ENCODE measurements around the gene MATN3. TPM values are rescaled to one million over a fixed set of nuclear protein-coding genes. Genes with fewer than 3 reads are reported as not detected.
A peak's percentile ranks its signal among the peaks of the same experiment; 100 is the strongest.

The MATN3 gene
- total and polyA plus RNA-seq, 5 donors from 2014 or later = not detected

- peak overlapping the region in 1 of 4 donors; percentile 77 for H3K4me3 Mint-ChIP-seq
- peaks cover 27% of the 10 kb centered on the region for H3K27me3 ChIP-seq (ENCODE audit: control insufficient read depth, insufficient read depth, low read length)
- H3K36me3 Mint-ChIP-seq = no peaks in the 10 kb centered on the region
- H3K36me3 ChIP-seq (ENCODE audit: control insufficient read depth, insufficient read depth, low read length) = no peaks in the 10 kb centered on the region
- H3K27me3 Mint-ChIP-seq = peaks cover 32% of the 10 kb centered on the region
- ATAC-seq (ENCODE audit: low read depth in 2 of 2) (no peak), DNase-seq (no peak)
- H3K27ac Mint-ChIP-seq = no peak overlapping the region
- H3K27ac ChIP-seq (ENCODE audit: insufficient read depth, low read length, poor library complexity, severe bottlenecking) = no peak overlapping the region
- H3K4me1 Mint-ChIP-seq = peaks cover 16 to 26% (median 19%) of the 10 kb centered on the region in 4 donors
- no peaks in the 10 kb centered on the region for H3K9me3 ChIP-seq (ENCODE audit: control insufficient read depth in 2 of 2, low read length in 2 of 2)
- no peak overlapping the region for H3K4me3 ChIP-seq (ENCODE audit: low read depth, low read length)
- H3K4me1 ChIP-seq (ENCODE audit: control insufficient read depth, insufficient read depth, low read length, poor library complexity, severe bottlenecking) = peaks cover 15% of the 10 kb centered on the region
- H3K9me3 Mint-ChIP-seq = no peaks in the 10 kb centered on the region
These were observed 20.6 kb downstream of the MATN3 start for GRCh38 chr2:19991895-19992294.

- Histone ChIP-seq H3K36me3 (ENCODE audit: control insufficient read depth, insufficient read depth, low read length) (no peaks in the 10 kb centered on the region), H3K27ac (ENCODE audit: insufficient read depth, low read length, poor library complexity, severe bottlenecking) (peak overlapping the region; percentile 58), H3K4me1 (ENCODE audit: control insufficient read depth, insufficient read depth, low read length, poor library complexity, severe bottlenecking) (peaks cover 15% of the 10 kb centered on the region), H3K27me3 (ENCODE audit: control insufficient read depth, insufficient read depth, low read length) (peaks cover 27% of the 10 kb centered on the region), H3K9me3 (ENCODE audit: control insufficient read depth in 2 of 2, low read length in 2 of 2) (no peaks in the 10 kb centered on the region), H3K4me3 (ENCODE audit: low read depth, low read length) (peak overlapping the region; percentile 67)
- DNase-seq = no peak
- no peak for ATAC-seq (ENCODE audit: low read depth in 2 of 2)
- H3K9me3 Mint-ChIP-seq = no peaks in the 10 kb centered on the region
- no peaks in the 10 kb centered on the region for H3K36me3 Mint-ChIP-seq
- peaks cover 17 to 26% (median 23%) of the 10 kb centered on the region in 4 donors for H3K4me1 Mint-ChIP-seq
- H3K27me3 Mint-ChIP-seq = peaks cover 25% of the 10 kb centered on the region
- peak overlapping the region; percentile 77 to 94 (median 92) for H3K4me3 Mint-ChIP-seq
- H3K27ac Mint-ChIP-seq = peak overlapping the region in 2 of 3 donors; percentile 71 to 95
These were observed 22.1 kb downstream of the MATN3 start for GRCh38 chr2:19990416-19990728.

- peaks cover 27% of the 10 kb centered on the region for H3K27me3 ChIP-seq (ENCODE audit: control insufficient read depth, insufficient read depth, low read length)
- Mint-ChIP-seq H3K27me3 (peaks cover 25% of the 10 kb centered on the region), H3K4me3 (peak within 1 kb of the TSS; percentile 77 to 94 (median 92)), H3K36me3 (no peaks in the 10 kb centered on the region), H3K9me3 (no peaks in the 10 kb centered on the region), H3K27ac (peak within 1 kb of the TSS; percentile 38 to 95 (median 95)), H3K4me1 (peaks cover 17 to 26% (median 23%) of the 10 kb centered on the region in 4 donors)
- DNase-seq = peak; percentile 83 to 90 (median 85)
- peak; percentile 88 for ATAC-seq (ENCODE audit: low read depth in 2 of 2)
- peak within 1 kb of the TSS; percentile 58 for H3K27ac ChIP-seq (ENCODE audit: insufficient read depth, low read length, poor library complexity, severe bottlenecking)
- peaks cover 15% of the 10 kb centered on the region for H3K4me1 ChIP-seq (ENCODE audit: control insufficient read depth, insufficient read depth, low read length, poor library complexity, severe bottlenecking)
- H3K4me3 ChIP-seq (ENCODE audit: low read depth, low read length) = peak within 1 kb of the TSS; percentile 78
- no peaks in the 10 kb centered on the region for H3K9me3 ChIP-seq (ENCODE audit: control insufficient read depth in 2 of 2, low read length in 2 of 2)
- H3K36me3 ChIP-seq (ENCODE audit: control insufficient read depth, insufficient read depth, low read length) = no peaks in the 10 kb centered on the region
These were observed 22.6 kb downstream of the MATN3 start, which contains the start of gene WDR35 for GRCh38 chr2:19989667-19990415. WDR35 (minus strand) TSS chr2:19990105; CDS start chr2:19990015, 90 bp downstream.

GRCh38 chr2:19989342-19989666 lies 23.2 kb downstream of the MATN3 start:
- H3K27me3 ChIP-seq (ENCODE audit: control insufficient read depth, insufficient read depth, low read length) = peaks cover 24% of the 10 kb centered on the region
- no peak for ATAC-seq (ENCODE audit: low read depth in 2 of 2)
- Mint-ChIP-seq H3K4me1 (peaks cover 17 to 26% (median 23%) of the 10 kb centered on the region in 4 donors), H3K9me3 (no peaks in the 10 kb centered on the region), H3K27me3 (peaks cover 24% of the 10 kb centered on the region), H3K36me3 (peaks cover 2% of the 10 kb centered on the region), H3K4me3 (peak overlapping the region; percentile 77 to 94 (median 92)), H3K27ac (peak overlapping the region in 2 of 3 donors; percentile 95)
- H3K9me3 ChIP-seq (ENCODE audit: control insufficient read depth in 2 of 2, low read length in 2 of 2) = no peaks in the 10 kb centered on the region
- peaks cover 15% of the 10 kb centered on the region for H3K4me1 ChIP-seq (ENCODE audit: control insufficient read depth, insufficient read depth, low read length, poor library complexity, severe bottlenecking)
- no peak for DNase-seq
- H3K36me3 ChIP-seq (ENCODE audit: control insufficient read depth, insufficient read depth, low read length) = no peaks in the 10 kb centered on the region
- H3K27ac ChIP-seq (ENCODE audit: insufficient read depth, low read length, poor library complexity, severe bottlenecking) = no peak overlapping the region
- H3K4me3 ChIP-seq (ENCODE audit: low read depth, low read length) = peak overlapping the region; percentile 78

- H3K27ac Mint-ChIP-seq = peak overlapping the region in 1 of 3 donors; percentile 95
- H3K27ac ChIP-seq (ENCODE audit: insufficient read depth, low read length, poor library complexity, severe bottlenecking) = no peak overlapping the region
- H3K4me3 ChIP-seq (ENCODE audit: low read depth, low read length) = no peak overlapping the region
- no peaks in the 10 kb centered on the region for H3K9me3 ChIP-seq (ENCODE audit: control insufficient read depth in 2 of 2, low read length in 2 of 2)
- no peaks in the 10 kb centered on the region for H3K9me3 Mint-ChIP-seq
- ATAC-seq (ENCODE audit: low read depth in 2 of 2) (no peak), DNase-seq (no peak)
- H3K36me3 ChIP-seq (ENCODE audit: control insufficient read depth, insufficient read depth, low read length) = no peaks in the 10 kb centered on the region
- peaks cover 20% of the 10 kb centered on the region for H3K27me3 ChIP-seq (ENCODE audit: control insufficient read depth, insufficient read depth, low read length)
- peaks cover 15% of the 10 kb centered on the region for H3K4me1 ChIP-seq (ENCODE audit: control insufficient read depth, insufficient read depth, low read length, poor library complexity, severe bottlenecking)
- H3K36me3 Mint-ChIP-seq = peaks cover 5% of the 10 kb centered on the region
- peaks cover 17 to 26% (median 23%) of the 10 kb centered on the region in 4 donors for H3K4me1 Mint-ChIP-seq
- H3K27me3 Mint-ChIP-seq = peaks cover 17% of the 10 kb centered on the region
- peak overlapping the region; percentile 77 to 94 (median 92) for H3K4me3 Mint-ChIP-seq
These were observed 23.9 kb downstream of the MATN3 start for GRCh38 chr2:19988600-19988999.

- H3K36me3 ChIP-seq (ENCODE audit: control insufficient read depth, insufficient read depth, low read length) = no peaks in the 10 kb centered on the region
- Mint-ChIP-seq H3K27ac (no peak overlapping the region), H3K36me3 (peaks cover 5% of the 10 kb centered on the region), H3K9me3 (no peaks in the 10 kb centered on the region), H3K27me3 (peaks cover 11% of the 10 kb centered on the region), H3K4me3 (peak overlapping the region in 3 of 4 donors; percentile 77 to 94 (median 94)), H3K4me1 (peaks cover 17 to 26% (median 23%) of the 10 kb centered on the region in 4 donors)
- H3K4me3 ChIP-seq (ENCODE audit: low read depth, low read length) = no peak overlapping the region
- DNase-seq (no peak), ATAC-seq (ENCODE audit: low read depth in 2 of 2) (no peak)
- no peak overlapping the region for H3K27ac ChIP-seq (ENCODE audit: insufficient read depth, low read length, poor library complexity, severe bottlenecking)
- peaks cover 15% of the 10 kb centered on the region for H3K4me1 ChIP-seq (ENCODE audit: control insufficient read depth, insufficient read depth, low read length, poor library complexity, severe bottlenecking)
- peaks cover 14% of the 10 kb centered on the region for H3K27me3 ChIP-seq (ENCODE audit: control insufficient read depth, insufficient read depth, low read length)
- no peaks in the 10 kb centered on the region for H3K9me3 ChIP-seq (ENCODE audit: control insufficient read depth in 2 of 2, low read length in 2 of 2)
These were observed 24.5 kb downstream of the MATN3 start for GRCh38 chr2:19987936-19988335.

GRCh38 chr2:19982268-19982667 lies 30.2 kb downstream of the MATN3 start:
- Histone ChIP-seq H3K4me3 (ENCODE audit: low read depth, low read length) (no peak overlapping the region), H3K27me3 (ENCODE audit: control insufficient read depth, insufficient read depth, low read length) (no peaks in the 10 kb centered on the region), H3K36me3 (ENCODE audit: control insufficient read depth, insufficient read depth, low read length) (peaks cover 5% of the 10 kb centered on the region), H3K27ac (ENCODE audit: insufficient read depth, low read length, poor library complexity, severe bottlenecking) (no peak overlapping the region), H3K4me1 (ENCODE audit: control insufficient read depth, insufficient read depth, low read length, poor library complexity, severe bottlenecking) (no peaks in the 10 kb centered on the region), H3K9me3 (ENCODE audit: control insufficient read depth in 2 of 2, low read length in 2 of 2) (no peaks in the 10 kb centered on the region)
- peaks cover 14% of the 10 kb centered on the region for H3K36me3 Mint-ChIP-seq
- no peaks in the 10 kb centered on the region for H3K27me3 Mint-ChIP-seq
- no peak overlapping the region for H3K4me3 Mint-ChIP-seq
- peaks cover 0 to 11% (median 3%) of the 10 kb centered on the region in 4 donors for H3K4me1 Mint-ChIP-seq
- ATAC-seq (ENCODE audit: low read depth in 2 of 2) (no peak), DNase-seq (no peak)
- no peaks in the 10 kb centered on the region for H3K9me3 Mint-ChIP-seq
- H3K27ac Mint-ChIP-seq = no peak overlapping the region

GRCh38 chr2:19979932-19980331 lies 32.5 kb downstream of the MATN3 start:
- Histone ChIP-seq H3K4me3 (ENCODE audit: low read depth, low read length) (no peak overlapping the region), H3K4me1 (ENCODE audit: control insufficient read depth, insufficient read depth, low read length, poor library complexity, severe bottlenecking) (no peaks in the 10 kb centered on the region), H3K27ac (ENCODE audit: insufficient read depth, low read length, poor library complexity, severe bottlenecking) (no peak overlapping the region), H3K36me3 (ENCODE audit: control insufficient read depth, insufficient read depth, low read length) (peaks cover 6% of the 10 kb centered on the region), H3K27me3 (ENCODE audit: control insufficient read depth, insufficient read depth, low read length) (no peaks in the 10 kb centered on the region), H3K9me3 (ENCODE audit: control insufficient read depth in 2 of 2, low read length in 2 of 2) (no peaks in the 10 kb centered on the region)
- Mint-ChIP-seq H3K36me3 (peaks cover 16% of the 10 kb centered on the region), H3K4me1 (peaks cover 0 to 6% (median 0%) of the 10 kb centered on the region in 4 donors), H3K27me3 (no peaks in the 10 kb centered on the region), H3K4me3 (no peak overlapping the region), H3K27ac (no peak overlapping the region), H3K9me3 (no peaks in the 10 kb centered on the region)
- DNase-seq (no peak), ATAC-seq (ENCODE audit: low read depth in 2 of 2) (no peak)

Data from CD4-positive, CD25-positive, alpha-beta regulatory T cell (primary cell).